GM13977 (cell line): ENCODE data around the gene TFF1.

Experiments
- DNase-seq: peaks from one replicate; pipeline ENCODE4 v3.0.0; 2012; ENCODE audit warnings: low spot score
- CTCF ChIP-seq: IDR thresholded peaks from 2 replicates; pipeline ENCODE4 v1.5.1; 2012; ENCODE audit warnings: mild to moderate bottlenecking, control low read depth; ENCODE audit not compliant: insufficient read depth; ENCODE audit errors: extremely low read depth, missing control alignments
- in situ Hi-C: fragments of 300-500 bp; cut with MboI; formaldehyde crosslinking; loops from one replicate; pipeline ENCODE4 v1.12.0; 2022; ENCODE audit warnings: low sequenced_read_pairs, low pct_unique_long_range_greater_than_20kb, mixed read lengths, inconsistent platforms; ENCODE audit not compliant: unreplicated experiment

Gene TFF1

DNA sequence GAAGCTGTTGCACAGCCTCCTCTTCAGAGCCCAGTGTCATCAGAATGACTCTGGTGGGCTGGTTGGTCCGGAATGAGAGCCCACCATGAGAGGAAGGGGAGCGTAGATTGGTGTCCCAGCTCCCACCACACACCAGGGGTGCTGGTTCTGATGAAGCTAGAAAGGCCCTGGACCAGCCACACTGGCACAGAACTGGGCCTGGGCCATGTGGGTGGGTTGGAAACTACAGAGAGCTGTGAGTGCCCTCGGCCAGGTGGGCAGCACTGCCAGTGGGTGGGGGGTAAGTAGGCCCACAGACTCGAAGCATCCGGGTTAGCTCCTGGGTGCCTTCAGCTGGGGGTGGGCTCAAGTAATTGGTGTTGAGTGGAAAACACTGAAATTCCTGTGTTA is 11.6 kb upstream of the TFF1 start:
- TF ChIP-seq CTCF, result no peak
- in situ Hi-C loops, result no loop called here

DNA sequence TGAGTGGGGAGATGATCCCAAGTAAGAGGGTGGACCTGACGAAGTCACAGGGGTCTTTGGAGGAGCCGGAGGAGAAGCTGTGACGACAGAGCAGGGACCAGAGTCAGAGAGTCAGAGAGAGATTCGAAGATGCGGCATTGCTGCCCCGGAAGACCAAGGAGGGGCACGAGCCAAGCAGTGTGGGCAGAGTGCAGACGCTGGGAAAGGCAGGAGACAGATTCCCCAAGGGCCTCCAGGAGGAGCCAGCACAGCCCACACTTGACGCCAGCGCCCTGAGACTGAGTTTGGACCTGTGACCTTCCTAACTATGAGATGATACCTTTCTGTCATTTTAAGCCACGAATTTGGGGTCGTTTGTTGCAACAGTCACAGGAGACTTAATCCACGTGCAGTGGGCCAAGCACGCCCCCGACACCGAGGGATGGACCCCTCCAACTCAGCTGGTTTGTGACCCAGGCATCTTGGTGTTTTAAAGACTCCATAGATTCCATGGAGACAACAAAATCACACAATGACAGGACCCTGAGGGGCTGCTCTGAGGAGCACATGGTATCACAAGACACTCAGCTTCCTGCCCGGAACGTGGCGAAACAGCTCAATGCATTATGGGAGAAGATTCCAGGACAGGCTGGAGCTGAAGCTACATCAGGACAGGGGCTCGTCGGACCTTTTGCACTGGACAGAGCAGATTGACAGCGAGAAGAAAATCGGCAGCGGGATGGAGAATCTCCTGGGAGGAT is 11.0 kb upstream of the TFF1 start:
- in situ Hi-C loops, result no loop called here
- no peak for DNase-seq
- TF ChIP-seq CTCF, result no peak

More for the DNA sequence above, 11.6 kb upstream of the TFF1 start:
- DNase-seq, result no peak

DNA sequence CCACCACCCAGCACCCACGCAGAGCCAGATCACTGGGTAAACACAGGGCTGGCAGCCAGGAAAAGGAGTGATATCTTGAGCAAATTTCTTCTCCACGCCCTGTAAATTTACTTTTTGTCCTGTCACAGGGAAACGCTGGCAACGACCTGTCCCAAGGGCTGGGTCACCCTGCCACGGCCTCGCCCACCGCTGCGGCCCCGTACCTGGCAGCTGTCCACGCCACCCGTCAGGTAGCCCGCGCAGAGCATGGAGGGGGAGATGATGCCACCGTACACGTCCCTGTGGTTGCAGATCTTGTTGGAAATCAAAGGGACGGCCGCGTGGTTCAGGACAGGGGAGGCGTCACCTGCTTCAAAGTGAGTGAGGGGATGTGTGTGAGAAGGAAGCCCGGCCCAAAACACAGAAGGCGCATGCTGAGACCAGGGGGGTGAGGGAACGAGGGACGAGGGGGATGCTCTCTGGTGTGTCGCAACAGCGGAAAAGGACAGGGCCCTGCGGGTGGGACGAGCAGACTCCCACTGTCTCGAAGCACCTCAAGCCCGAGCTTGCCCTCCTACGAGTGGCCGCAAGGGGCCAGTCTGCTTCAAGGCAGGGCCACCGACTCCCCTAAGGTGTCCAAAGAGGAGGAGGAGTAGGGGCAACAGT is 10.1 kb upstream of the TFF1 start:
- in situ Hi-C loops, result no loop called here
- no peak for DNase-seq
- TF ChIP-seq CTCF, result no peak

DNA sequence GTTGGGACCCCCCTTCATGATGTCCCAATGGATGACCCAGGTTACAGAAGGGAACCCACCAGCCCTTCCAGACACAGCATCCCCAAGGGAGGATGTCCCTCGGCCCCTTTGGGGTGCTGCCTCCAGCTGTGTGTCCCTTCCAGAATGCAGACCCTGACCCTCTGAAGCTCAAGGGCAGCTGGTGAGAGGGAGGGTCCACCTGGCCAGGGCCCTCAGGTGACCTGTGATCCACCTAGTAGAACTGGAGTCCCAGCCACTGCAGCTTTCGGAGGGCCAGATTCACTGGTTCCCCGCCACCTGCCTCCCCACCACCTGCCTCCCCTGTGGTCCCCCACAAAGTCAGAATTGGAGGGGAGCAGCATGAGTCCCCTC is 9.6 kb upstream of the TFF1 start:
- in situ Hi-C loops, result no loop called here
- no peak for TF ChIP-seq CTCF

DNA sequence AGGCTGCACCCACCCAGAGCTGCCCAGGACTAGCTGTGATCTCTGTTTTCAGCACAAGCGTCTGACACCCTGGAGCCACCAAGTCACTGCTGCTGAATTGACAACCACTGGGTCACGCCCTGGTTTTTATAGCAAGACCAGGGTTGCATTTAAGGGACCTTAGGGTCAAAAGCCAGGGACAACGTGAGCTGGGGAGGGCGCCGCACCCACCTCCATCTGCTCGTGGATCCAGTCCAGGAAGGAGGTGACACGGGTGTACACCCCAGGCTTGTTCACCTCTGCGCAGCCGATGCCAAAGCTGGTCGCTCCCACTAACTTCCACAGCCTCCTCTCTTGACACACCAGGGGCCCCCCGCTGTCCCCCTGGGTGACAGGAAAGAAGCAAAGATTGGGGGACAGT is 9.2 kb upstream of the TFF1 start:
- DNase-seq, result no peak
- TF ChIP-seq CTCF, result no peak
- in situ Hi-C loops, result no loop called here

More for the DNA sequence above, 9.6 kb upstream of the TFF1 start:
- no peak for DNase-seq

DNA sequence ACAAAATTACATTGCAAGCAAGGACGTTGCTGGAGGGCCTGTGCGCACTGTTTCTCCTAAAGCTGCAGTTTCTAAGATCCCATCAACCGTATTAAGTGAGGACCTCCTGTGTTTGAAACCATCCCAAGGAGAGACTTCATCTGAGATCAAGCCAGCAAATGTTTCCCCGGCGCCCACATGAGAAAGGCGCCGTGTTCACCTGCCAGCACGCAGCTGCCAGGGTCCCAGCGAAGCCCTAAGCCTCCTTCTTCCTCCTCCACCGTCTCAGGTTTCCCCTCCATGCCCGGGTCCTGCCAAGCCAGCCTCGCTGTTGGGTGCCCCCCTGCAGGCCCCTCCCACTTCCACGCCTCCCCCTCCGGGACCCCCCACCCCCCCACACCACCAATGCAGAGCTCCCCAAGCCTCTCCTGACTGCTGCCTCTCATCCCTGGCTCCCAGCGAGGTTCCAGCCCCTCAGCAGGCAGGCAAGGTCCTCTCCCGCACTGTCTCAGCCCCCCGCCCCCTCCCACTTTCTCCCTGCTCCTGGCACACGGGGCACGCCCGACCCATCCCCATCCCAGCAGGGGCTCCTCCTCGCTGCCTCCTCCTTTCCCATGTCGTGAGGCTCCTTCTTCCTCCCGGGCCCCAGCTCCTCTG is 8.6 kb upstream of the TFF1 start:
- in situ Hi-C loops, result loop anchor here (5.0 kb wide), 1 partner anchor 52 kb away; no protein-coding TSS in a partner anchor
- DNase-seq, result no peak

More for the DNA sequence above, 8.6 kb upstream of the TFF1 start:
- no peak for TF ChIP-seq CTCF
